Ureter (tissue), 1 donor: ENCODE data around the gene NUTF2. TPM values are rescaled to one million over a fixed set of nuclear protein-coding genes. Genes with fewer than 3 reads are reported as not detected.
A peak's percentile ranks its signal among the peaks of the same experiment; 100 is the strongest.
"Not testable (repeated sequence)": the region's sequence is repeated elsewhere in the genome, so short reads cannot be mapped to it uniquely, and the experiment has no call there.

Experiments used
- DNase-seq: peaks from one replicate; pipeline ENCODE4 v3.0.0-alpha.2; 2020; ENCODE audit warnings: low spot score
- total RNA-seq: library from RNA; stranded (reverse); gene quantifications from one replicate; pipeline ENCODE4 v1.2.4, GENCODE V29; 2023
- donor health status: DM: yes; HTN: yes; CAD: no.

NUTF2 gene
- total RNA-seq, 1 donor from 2014 or later = 85.2 TPM

GRCh38 chr16:67864044-67864443 is 17.3 kb downstream of the NUTF2 start:
- not testable (repeated sequence) for DNase-seq

DNA sequence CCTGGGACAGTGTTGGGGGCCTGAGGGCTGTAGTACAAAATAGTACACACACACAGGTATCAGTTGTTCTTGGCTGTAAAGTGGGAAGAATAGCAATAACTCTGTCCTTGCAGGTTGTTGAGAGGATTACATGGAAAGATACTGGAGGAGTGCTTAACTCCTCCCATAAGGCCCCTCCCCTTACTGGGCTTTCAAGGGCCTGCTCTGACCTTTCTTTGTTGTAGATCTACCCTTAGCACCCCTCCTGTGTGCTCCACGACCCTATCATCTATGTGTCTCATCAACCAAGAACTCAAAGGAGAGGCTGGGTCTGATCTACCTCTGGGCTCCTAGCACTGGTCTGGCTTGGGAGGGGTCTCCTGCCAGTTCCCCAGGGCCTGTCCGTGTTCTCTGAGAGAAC is 17.9 kb downstream of the NUTF2 start:
- DNase-seq = no peak

DNA sequence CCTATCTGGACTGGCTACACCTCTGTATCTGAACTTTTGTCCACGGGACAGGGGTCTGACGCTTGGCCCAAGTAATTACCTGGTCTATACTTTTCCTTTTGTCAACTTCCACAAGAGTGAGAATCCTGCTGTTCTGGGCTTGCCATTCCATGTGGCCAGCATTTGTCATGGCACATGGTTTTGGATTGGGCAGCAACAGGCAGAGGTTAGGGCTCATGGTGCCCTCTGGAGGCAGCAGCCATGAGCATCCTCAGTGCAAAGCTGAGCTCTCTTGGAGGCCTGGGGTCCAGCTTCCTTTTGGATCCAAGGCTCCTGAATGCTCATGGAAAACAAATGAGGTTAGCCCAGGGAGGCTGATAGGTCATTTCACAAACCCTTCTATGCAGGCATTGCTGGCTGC is 18.6 kb downstream of the NUTF2 start:
- DNase-seq = no peak

DNA sequence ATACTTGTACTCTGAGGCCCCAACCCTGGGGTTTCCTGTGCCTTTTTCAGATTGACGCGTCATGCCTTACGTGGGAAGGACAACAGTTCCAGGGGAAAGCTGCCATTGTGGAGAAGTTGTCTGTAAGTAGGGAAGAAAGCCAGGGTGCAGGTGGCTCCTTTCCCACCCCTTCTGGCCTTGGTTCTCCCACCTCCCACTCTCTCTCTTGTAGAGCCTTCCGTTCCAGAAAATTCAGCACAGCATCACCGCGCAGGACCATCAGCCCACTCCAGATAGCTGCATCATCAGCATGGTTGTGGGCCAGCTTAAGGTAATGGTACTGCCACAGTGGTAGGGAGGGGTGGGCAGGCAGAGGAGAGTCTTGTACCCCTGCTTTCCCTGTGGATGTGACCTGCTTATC is 21.6 kb downstream of the NUTF2 start:
- no peak for DNase-seq

DNA sequence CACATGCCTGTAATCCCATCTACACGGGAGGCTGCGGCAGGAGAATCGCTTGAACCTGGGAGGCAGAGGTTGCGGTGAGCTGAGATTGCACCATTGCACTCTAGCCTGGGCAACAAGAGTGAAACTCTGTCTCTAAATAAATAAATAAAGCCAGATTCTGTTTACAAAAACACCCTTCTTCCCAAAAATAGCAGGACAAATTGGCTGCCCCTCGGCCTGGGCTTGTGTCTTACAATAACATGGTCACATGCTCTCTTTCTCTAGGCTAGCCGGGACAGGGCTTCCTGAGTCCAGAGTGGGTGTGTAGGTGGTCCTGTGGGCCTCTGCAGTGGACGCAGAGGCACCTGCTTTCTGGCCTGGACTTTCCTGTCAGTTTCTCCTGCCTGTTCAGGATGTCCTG is 22.9 kb downstream of the NUTF2 start:
- DNase-seq = no peak

DNA sequence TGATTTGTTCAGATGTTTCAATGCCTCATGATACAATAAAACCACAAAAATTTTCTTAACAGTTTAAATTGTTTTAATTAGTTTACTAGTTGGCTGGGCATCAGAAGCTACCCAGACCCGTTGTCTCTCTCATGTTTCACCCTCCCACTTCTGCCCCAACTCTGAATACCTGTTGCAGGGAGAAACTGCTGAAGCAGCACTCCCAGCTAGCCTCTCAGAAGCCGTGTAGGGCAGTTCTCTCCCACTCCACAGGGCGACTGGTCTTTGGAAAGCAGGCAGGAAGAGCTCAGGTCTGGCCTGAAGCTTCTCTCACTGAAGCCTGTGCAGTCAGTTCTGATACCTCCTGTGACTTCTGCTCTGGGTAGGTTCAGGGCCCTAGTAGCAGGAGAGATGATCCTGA is 24.5 kb downstream of the NUTF2 start:
- no peak for DNase-seq

DNA sequence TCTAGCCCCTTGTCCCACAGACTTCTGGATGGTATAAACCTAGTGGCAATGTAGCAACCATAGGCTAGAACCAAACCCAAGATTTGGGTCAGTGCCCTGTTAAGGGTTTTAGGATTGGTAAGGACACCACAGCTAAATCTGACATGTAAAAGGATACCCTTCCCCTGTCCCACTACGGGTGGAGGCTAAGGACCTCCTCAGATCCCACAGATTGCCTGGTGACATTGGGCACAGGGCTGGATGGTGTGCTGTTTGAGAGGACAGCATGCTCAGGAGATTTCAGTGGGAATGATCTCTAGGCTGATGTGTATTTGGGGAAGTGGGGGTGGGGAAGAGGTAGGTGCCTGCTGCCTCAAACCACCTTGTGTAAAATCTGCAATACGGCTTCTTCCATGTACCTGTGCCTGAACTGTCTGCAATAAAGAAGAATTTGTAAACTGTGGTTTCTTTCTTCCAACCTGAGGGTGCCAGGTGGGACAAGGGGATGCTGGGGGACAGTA is 25.4 kb downstream of the NUTF2 start:
- DNase-seq = no peak

DNA sequence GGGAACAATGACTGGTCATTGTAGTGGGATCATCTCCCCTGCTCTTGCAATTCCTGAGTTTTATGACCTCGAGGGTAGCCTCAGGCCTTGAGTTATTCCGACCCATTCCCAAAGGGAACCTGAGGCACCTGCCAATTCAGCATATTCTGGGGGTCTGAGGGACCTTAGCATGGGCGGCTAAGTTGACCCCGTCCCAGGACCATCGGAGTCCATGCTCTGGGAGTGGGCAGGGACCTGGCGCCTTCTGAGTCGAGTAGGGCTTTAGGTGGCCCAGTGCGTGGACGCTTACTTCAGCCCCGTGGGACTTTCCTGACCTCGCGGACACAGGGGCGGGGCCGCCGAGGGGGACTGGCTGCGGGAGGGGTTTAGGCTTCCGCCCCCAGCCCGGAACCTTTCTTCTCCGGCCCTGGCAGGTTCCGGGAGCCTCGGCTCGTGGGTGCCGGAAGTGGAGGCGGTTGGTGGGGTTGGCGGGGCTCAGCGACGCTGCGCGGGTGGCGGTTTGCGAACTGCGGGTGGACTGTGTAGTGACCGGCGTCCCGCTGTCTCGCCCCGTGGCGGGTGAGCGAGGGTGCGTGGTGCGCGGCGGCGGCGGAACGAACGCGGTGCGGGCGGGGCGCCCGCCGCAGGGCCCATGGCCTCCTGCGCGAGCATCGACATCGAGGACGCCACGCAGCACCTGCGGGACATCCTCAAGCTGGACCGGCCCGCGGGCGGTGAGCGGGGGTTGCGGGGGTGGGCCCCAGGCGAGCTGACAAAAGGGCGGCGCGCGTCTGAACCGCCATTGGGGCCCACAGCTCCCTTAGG is 26.1 kb downstream of the NUTF2 start, which contains the start of gene EDC4:
Gene EDC4 (plus strand): TSS at position 422 of the 804 bp plus-strand sequence. CDS start 210 bp downstream, at position 632.
- DNase-seq = peak; percentile 83

- DNase-seq = no peak
Measured at GRCh38 chr16:67873435-67874370, 27.0 kb downstream of the NUTF2 start.

DNA sequence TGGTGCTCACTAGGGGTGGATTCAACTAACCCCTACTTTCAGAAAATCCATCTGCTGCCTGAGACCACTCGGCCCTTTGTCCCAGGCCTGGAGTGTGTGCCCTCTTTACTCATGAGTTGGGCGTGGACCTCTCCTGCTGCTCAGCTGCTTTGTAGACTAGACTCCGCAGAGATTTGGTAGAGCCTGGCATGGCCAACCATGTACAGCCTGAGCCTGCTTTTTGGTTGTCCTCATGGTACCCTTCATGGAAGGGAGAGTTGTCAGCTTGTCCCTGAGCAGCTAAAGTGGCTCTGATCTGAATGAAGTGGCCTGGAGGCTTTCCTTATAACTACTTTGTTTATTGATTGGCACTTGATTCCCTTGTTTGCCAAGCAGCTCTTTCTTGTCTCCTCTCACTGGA is 27.6 kb downstream of the NUTF2 start:
- DNase-seq = no peak

GRCh38 chr16:67877064-67877463 is 30.3 kb downstream of the NUTF2 start:
- no peak for DNase-seq

DNA sequence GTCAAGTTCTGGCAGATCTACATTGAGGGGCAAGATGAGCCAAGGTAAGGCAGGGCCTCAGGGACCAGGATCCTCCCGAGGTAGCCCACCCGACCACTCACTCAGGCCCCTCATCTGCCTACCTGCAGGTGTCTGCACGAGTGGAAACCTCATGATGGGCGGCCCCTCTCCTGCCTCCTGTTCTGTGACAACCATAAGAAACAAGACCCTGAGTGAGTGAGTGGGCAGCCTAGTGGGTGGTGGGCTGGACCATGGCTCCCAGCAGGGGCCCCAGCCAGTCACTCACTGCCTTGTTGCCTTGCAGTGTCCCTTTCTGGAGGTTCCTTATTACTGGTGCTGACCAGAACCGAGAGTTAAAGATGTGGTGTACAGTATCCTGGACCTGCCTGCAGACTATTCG is 31.5 kb downstream of the NUTF2 start:
- no peak for DNase-seq

DNA sequence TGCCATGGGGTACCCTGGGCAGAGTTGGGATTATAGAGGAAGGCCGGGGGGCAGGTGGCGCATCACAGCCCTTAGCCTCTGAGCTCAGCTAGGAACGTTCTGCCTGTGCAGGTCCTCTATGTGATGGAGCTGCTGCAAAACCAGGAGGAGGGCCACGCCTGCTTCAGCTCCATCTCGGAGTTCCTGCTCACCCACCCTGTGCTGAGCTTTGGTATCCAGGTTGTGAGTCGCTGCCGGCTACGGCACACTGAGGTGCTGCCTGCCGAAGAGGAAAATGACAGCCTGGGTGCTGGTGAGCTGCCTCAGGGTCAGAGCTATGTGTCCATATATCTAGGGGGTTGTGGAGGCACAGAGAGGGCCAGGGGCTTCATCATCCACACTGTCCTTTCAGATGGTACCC is 32.1 kb downstream of the NUTF2 start:
- DNase-seq = no peak

DNA sequence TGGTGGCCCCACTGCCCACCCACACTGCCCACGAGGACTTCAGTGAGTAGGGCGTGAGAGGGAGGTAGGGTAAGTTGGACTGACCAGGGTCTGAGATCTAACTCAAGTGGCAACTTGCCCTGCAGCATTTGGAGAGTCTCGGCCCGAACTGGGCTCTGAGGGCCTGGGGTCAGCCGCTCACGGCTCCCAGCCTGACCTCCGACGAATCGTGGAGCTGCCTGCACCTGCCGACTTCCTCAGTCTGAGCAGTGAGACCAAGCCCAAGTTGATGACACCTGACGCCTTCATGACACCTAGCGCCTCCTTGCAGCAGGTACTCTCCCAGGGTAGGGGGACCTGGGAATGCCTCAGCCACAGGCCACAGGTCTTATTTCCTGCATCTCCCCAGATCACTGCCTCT is 32.7 kb downstream of the NUTF2 start:
- DNase-seq = no peak

- no peak for DNase-seq
Measured at GRCh38 chr16:67879936-67880335, 33.2 kb downstream of the NUTF2 start.

- DNase-seq = no peak
Measured at GRCh38 chr16:67880584-67880983, 33.9 kb downstream of the NUTF2 start.

DNA sequence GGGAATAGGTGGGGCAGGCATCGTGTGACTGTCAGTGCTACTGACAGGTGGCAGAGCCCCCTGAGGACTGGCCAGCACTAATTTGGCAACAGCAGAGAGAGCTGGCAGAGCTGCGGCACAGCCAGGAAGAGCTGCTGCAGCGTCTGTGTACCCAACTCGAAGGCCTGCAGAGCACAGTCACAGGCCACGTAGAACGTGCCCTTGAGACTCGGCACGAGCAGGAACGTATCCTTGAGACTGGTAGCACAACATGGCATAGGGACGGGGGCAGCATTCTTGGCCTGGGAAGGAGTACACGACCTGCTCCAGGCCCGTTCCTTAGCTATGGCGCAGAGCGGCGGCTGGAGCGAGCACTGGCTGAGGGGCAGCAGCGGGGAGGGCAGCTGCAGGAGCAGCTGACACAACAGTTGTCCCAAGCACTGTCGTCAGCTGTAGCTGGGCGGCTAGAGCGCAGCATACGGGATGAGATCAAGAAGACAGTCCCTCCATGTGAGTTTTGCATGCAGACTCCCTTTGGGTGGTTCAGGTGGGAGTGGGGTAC is 35.0 kb downstream of the NUTF2 start:
- no peak for DNase-seq

GRCh38 chr16:67882374-67883145 is 35.8 kb downstream of the NUTF2 start:
- no peak for DNase-seq

- DNase-seq = peak; percentile 51
Measured at GRCh38 chr16:67883146-67883871, 36.6 kb downstream of the NUTF2 start.

GRCh38 chr16:67883872-67884261 is 37.1 kb downstream of the NUTF2 start:
- DNase-seq = no peak

DNA sequence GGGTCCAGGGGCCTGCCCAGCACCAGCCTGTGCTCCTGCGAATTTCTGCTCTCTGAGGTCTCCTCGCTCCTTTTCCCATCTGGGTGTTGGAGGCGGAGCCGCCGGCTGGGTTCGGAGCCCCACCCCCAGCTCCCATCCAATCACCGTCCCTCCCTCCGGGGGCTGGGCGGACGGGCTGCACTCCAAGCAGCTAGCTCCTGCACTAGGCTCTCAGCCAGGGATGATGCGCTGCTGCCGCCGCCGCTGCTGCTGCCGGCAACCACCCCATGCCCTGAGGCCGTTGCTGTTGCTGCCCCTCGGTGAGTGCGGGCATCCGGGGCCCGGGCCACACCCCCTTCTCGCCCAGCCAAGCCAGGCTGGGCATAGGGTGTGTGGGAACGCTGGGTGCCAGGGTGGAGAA is 38.0 kb downstream of the NUTF2 start, which contains the start of gene NRN1L:
Gene NRN1L (plus strand): TSS at position 202 of the 400 bp plus-strand sequence. CDS start 19 bp downstream, at position 221.
- peak; percentile 88 for DNase-seq
